HG03025 (cell line): ENCODE results near the gene RGCC.

ENCODE experiments used
- ATAC-seq: cut with Tn5 transposase; IDR thresholded peaks from one replicate; pipeline ENCODE4 v1.9.1; 2021; ENCODE audit warnings: mild to moderate bottlenecking, moderate library complexity; ENCODE audit not compliant: unreplicated experiment, low FRiP score

RGCC gene

GRCh38 chr13:41513600-41513999 lies 56.2 kb downstream of the RGCC start:
- ATAC-seq, result no peak

- ATAC-seq, result no peak
Observed at GRCh38 chr13:41514853-41515395, 57.6 kb downstream of the RGCC start.

DNA sequence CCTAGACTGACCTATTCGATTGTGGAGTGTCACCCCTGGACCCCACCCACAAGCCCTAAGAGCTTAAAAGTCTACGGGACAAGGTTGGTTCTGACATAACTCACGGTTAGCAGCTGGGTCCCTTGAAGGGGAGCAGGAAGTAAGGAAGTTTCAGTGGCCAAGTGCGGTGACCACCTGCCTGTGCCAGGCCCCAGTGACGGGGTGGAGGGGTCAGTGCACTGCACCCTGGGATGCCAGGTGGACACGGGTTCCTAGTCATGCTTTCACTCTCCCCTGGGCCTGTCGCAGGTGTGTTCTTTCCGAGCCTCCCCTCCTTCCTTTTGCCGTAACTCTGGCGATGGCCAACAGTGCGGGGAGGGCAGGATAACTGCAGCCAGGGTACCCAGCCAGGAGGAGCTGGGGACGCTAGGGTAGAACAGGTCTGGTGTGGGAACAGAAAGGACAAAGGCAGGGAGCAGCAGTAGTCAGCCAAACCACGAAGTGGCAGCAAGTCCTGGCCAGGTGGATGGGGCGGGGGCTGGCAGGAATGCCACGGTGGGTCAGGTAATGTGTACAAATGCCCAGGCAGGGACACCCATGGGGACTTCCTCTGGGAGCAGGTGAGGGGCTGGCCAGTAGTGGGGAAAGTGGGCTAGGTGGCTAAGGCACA lies 58.3 kb downstream of the RGCC start:
- no peak for ATAC-seq

GRCh38 chr13:41516166-41516565 lies 58.8 kb downstream of the RGCC start:
- no peak for ATAC-seq

- ATAC-seq, result no peak
Observed at GRCh38 chr13:41516760-41517159, 59.4 kb downstream of the RGCC start.

DNA sequence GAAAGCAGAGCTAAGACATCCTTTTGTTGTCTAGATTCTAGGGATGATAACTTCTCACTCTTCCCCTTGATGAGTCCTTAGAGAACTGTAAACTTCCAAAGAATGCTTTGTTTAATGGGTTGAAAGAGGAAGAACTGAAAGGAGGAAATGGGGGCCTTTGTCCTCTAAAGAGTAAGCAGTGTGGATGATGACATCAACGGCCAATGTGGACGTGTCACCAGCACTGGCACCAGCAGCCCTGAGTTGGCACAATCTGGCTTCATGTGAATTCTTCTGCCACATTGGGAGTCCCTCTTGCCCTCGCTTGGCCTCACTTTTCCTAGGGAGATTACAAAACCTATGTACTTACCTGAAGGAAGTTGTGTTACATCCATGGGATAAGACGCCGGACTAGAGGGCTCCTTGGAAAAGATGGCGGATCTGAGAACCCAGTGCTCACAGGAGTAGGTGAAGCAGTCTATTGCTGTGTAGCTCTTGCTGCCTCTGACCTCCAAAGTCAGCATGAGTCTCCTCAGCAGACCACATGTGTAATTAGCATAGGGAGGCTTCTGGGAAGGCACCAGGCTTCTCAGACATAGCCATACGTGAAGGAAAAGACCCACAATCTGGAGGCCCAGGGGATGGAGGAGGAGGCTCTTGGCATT lies 62.8 kb downstream of the RGCC start:
- ATAC-seq, result no peak
